ENCODE data around the gene IL1RN.
"Not testable (repeated sequence)": the region's sequence is repeated elsewhere in the genome, so short reads cannot be mapped to it uniquely, and the experiment has no call there.

Gene IL1RN, protein sequence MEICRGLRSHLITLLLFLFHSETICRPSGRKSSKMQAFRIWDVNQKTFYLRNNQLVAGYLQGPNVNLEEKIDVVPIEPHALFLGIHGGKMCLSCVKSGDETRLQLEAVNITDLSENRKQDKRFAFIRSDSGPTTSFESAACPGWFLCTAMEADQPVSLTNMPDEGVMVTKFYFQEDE

DNA sequence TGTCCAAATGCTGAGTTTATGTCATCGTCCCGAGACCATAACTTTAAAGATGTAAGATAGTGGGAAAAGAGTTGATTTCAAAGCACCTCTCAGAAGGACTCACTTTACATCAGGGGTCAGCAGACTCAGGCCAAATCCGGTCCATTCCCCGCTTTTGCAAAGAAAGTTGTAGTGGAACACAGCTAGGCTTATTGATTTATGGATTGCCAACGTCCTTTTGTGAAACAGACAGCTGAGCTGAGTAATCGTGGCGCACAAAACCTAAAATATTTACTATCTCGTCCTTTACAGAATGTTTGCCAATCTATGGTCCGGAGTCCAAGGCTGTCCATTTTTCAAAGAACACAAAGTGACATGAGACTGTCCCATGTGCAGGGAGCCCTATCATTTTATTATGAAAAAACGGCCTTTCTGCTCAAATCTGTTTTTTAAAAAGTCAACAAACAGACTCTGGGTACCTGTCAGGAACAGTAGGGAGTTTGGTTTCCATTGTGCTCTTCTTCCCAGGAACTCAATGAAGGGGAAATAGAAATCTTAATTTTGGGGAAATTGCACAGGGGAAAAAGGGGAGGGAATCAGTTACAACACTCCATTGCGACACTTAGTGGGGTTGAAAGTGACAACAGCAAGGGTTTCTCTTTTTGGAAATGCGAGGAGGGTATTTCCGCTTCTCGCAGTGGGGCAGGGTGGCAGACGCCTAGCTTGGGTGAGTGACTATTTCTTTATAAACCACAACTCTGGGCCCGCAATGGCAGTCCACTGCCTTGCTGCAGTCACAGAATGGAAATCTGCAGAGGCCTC is at the start of gene IL1RN:
Gene IL1RN (plus strand): TSS at position 754 of the 801 bp plus-strand sequence. CDS start 27 bp downstream, at position 781.
- no peak for DNase-seq

DNA sequence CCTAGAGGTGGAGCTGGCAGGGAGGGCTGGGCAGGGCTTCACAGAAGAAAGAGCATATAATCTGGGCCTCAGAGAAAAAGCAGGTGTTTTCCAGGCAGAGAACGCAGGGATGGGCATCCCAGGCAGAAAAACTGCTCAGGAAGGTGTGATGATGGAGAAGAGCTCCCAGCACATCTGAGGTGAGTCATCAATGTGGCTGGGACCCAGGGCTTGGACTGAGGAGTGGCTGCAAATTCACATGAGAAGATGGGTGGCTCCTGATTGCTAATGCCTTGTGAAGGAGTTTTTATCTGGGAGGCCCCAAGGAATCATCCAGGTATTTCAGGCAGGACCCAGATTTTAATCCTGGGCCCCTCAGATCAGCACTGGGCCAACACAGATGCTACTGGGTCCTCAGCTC is 49.5 kb upstream of the IL1RN start:
- DNase-seq = no peak

DNA sequence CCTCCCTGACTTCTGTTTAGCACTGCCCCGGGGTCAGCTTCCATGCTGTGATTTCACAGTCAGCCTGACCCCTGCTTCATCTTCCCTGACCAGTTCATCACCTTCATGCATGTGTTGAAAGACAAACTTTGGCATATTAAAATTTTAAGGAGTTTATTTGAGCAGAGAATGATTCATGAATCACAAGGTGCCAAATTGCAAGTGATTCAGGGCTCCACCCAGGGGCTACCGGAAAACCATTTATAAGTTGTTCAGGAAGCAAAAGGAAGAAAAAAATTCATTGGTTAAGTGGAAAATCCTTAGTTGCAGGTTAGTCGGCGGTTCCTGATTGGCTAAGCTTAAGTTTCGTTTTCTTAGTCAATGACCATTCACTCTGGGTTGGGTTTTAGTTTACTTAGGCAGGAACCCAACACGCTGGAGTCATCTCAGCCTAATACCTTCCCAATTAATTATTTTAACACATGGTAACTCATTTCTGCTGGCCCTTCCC is 49.0 kb upstream of the IL1RN start:
- no peak for DNase-seq

DNA sequence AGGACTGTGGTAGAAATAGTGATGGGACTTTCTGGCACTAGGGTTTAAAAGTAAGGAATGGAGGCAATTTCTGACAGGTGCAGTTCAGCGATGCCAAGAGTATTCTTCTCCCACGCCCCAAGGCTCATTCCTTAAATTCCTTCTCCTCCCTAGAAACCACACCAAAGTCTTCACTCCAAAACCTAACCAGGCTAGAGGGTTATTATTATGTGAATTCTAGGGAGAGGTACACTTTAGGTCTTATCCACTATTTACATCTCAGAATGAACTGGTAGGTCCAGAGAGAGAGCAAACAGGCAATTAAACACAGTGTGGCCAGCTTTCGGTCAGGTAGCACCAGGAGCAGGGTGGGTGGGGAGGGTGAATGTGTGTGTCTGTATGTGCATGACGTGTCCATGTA is 48.3 kb upstream of the IL1RN start:
- DNase-seq = no peak

DNA sequence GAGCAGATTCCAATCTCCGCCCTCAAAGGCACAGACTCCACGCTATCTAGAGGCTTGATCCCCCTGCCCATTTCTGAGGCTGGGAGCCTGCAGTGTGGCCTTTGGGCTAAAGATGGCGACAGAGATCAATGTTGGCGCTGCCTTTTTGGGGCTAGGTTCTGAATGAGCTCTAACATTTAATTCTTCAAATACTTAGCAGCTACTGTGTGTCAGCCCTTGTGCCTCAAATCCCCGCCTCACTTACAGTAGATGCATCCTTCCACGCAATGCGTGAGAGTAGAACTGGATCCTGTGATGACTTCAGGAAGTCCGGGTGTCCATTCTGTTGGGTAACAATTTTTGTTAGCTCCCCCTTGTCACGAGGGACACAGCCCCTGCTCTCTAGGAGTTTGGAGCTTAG is 47.3 kb upstream of the IL1RN start:
- peak; percentile 38 for DNase-seq

DNA sequence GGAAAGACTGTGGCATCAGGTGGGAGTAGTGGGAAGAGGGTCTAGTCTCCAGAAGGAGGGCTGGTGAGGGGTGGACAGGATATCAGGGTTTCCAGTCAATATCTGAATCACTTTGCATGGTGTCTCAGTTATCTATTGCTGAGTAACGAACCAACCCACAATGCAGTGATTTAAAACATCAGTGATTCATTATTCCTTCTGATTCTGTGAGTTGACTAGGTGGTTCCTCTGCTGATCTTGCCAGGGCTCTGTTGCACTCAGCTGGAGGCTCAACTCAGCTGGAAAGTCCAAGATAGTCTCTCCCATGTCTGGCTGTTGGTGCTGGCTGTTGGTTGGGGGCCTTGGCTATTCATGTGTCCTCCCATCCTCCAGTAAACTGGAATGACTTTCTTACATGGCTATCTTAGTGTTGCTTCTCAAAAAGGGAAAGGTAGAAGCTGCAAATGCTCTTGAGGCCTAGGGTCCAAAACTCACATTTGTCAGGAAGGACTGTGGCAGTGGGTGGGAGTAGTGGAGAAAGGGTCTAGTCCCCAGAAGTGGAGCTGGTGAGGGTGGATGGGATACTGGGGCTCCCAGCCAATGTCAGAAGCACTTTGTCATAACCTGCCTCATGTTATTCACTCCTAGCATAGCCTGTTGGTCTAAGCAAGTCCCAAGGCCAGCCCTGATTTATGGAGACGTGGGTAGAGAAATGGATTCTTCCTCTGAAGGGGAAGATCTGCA is 45.7 kb upstream of the IL1RN start:
- no peak for DNase-seq

DNA sequence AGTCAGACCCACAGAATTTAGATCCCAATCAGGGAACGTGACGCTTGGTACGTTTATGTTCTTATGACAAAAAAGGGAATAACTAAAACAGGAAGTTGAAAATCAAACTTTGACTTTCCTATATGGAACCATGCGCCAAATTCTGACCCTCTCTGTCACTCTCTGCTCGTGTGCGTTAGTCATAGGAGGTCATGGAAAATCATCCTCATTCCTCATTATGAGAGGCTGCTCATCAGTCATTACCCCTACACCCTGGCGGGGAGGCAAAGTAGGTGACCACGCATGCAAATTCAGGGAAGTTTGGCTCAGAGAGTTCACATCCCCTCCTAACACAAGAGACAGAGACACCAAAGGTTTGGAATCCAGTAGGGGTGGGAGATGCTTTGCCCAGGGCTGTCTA is 44.1 kb upstream of the IL1RN start:
- DNase-seq = no peak

DNA sequence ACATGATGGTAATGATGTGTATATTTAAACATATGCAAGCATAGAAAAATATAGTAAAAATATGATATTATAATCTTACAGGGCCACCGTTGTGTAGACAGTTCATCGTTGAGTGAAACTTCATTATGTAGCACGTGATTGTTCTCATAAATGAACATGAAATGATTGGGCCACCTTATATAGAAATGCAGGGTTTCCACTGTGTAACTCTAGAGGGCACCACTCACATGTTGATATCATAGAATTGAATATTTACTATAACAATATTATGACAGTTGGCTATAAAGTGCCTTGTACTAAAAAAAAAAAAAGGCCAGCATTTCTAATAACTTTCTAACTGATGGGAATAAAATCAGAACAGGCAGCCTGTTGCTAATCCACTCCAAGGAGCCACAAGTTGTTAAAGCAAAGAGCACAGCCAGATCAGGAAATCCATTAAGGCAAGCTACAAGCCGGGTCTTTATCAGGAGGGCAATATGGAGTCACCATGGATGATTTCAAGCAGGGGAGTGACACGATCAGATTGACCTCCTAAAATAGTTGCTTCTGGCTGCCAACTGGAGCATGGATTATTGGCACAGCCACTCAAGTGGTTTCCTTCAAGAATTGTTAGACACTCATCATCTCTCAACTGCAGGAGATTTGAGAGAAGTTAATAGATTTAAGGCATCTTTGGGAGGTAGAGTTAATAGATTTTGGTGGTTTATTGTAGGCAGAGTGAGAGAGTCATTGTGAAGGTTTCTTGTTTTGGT is 43.0 kb upstream of the IL1RN start:
- DNase-seq = peak; percentile 24

DNA sequence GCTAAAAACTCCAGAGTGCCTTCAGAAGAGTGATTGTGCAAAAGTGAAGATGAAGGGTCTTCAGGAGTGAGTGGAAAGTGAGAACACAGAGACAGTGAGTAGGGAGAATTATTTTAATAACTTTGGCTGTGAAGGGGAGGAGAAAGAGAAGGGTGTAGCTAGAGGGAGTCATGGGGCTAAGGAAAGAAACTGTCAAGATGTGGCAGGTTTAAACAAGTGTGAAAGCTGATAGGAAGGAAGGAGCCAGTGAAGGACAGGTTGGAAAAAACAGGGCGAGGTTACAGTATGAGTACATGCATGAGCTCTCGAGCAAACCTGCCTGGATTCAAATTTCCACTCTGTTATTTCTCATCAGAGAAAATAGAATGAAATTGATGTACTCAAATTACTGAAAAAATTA is 41.9 kb upstream of the IL1RN start:
- DNase-seq = no peak

DNA sequence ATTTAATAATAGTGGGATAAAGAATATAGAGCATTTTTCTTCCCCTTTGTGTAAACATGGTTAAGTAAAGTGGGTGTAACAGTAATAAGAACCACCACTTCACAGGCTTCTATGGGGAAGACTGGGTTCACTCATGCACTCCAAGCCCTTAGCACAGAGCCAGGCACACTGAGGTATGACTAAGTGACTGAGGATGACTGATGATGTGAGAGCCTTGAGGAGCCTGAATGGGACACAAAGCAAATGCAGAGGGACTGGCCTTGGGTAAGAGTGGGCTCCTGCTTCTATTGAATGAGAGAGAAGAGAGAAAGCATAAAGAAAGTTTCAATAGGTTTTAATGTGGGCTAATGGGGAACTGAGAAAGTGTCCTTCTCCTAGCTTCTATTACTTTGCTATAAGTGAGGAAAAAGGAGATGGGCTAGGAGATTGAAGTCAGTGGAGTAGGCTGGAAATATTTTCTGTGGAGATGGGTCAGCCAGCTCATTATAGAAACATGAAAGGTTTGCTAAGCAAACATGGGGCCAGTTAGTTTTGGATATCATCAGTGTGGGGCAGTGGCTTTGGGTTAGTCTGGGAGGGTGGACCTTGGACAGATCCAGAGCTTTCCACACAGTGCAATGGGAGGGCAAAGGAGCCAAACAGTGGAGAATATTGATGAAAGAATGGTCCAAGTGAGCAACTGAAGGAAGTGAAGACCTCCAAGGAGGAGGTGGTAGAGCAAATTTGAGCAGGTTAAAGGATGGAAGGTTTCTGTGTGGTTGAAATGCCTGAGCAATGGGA is 39.0 kb upstream of the IL1RN start:
- DNase-seq = no peak

DNA sequence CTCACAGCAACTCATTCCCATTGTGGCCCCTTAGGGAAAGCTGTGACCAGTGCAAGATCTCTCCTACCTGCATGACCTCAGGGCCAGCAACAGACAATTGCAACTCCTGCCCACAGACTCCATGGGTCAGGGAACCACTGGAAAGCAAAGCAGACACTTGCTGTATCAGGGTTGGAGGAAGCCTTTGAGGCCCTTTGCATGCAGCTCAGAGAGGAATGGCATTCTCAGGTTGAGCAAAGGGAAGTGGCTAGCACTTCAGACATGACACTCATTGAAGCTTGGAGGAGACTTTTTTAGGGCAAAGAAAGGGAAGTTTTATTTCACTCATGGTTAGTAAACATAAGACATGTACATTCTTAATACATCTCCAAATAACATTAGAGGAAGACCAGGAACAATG is 37.5 kb upstream of the IL1RN start:
- peak; percentile 6 for DNase-seq

DNA sequence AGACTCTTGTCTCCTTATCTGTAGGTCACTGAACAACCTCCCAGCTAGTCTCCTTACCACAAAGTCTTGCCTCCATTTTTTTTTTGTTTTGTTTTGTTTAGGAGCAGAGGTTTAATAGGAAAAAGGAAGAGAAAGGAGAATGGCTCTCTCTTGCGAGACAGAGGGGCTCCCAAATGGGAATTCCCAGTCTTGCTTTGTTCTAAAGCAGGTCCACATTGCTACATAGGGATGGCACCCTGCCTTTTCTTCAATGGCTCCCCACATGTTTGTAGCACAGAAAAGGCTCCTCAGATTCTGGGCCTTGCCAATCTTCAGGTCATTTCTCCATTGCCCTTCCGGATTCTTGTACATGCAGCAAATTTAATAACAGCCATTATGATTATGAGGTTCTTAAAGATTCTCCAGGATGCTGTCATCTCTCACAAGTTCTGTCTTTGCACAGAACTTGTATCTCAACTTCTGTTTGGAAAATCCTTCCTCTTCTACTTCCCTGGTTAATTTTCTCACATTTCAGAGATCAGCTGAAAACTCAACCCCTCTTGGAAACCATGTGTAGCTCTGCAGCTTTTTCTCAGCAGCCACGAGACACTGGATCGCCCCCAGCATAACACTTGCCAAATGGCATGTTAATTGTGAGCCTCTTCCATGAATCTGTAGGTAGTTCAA is 36.0 kb upstream of the IL1RN start:
- DNase-seq = no peak

DNA sequence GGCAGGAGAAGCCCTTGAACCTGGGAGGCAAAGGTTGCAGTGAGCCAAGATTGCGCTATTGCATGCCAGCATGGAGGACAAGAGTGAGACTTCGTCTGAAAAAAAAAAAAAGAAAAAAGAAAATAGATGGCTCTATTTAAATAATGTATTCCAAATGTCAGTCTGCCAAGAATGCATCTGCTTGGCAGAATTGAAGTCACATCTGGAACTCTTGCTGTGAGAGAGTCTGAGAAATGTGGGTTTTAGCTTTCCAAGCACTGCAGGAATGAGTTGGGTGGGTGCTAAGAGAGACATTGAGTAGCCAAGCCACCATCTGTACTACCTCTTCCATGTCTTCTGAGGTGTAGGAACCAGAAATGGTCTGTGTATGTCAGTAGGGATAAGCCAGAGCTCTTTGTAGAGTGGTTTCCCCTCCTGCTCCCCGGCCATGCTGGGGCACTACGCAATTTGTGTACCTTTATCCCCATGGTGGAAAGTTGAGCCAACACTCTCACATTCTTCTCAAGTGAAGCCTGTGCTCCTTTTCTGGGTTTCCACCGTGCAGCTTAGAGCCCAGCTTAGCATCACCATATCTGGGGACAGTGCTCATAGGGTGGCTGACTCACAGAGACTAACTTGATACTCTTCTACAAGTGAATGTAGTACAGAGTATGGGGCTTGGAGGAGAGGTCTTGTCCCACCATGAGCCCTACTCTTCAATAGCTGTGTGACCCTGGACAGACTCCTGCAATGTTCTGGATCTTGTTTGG is 34.4 kb upstream of the IL1RN start:
- no peak for DNase-seq

DNA sequence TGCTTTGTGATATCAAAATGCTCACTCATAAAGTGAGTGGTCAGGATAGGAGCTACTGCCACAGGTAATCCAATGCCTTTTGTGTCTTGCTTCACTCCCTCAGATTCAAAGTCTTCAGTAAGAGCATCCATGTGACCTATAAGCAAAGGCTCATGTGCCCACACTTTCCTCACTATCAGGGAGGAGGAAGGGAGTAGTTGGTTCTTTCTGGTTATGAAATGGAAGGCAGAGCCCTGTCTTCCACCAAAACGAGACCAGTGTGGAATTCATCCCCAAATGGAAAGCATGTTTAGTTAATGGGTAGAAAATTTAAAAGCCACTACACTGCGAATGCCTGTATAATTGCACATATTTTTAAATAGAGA is 33.8 kb upstream of the IL1RN start:
- no peak for DNase-seq

DNA sequence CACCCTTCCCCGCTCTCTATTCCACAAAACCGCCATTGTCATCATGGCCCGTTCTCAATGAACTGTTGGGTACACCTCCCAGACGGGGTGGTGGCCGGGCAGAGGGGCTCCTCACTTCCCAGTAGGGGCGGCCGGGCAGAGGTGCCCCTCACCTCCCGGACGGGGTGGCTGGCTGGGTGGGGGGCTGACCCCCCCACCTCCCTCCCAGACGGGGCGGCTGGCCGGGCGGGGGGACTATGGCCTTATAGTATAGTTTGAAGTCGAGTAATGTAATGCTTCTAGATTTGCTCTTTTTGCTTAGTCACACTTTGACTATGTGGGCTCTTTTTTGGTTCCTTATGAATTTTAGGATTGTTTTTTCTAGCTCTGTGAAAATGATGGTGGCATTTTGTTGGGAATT is 31.1 kb upstream of the IL1RN start:
- not testable (repeated sequence) for DNase-seq

DNA sequence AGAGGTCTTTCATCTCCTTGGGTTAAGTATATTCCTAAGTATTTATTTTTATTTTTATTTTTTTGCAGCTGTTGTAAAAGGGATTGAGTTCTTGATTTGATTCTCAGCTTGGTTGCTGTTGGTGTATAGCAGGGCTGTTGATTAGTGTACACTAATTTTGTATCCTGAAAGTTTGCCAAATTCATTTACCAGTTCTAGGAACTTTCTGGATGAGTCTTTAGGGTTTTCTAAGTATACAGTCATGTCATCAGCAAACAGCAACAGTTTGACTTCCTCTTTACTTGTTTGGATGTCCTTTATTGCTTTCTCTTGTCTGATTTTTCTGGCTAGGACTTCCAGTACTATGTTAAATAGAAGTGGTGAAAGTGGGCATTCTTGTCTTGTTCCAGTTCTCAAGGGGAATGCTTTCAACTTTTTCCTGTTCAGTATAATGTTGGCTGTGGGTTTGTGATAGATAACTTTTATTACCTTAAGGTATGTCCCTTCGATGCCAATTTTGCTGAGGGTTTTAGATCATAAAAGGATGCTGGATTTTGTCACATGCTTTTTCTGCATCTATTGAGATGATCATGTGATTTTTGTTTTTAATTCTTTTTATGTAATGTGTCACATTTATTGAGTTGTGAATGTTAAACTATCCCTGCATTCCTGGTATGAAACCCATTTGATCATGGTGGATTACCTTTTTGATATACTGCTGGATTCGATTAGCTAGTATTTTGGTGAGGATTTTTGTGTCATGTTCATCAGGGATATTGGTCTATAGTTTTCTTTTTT is 30.4 kb upstream of the IL1RN start:
- DNase-seq = not testable (repeated sequence)

DNA sequence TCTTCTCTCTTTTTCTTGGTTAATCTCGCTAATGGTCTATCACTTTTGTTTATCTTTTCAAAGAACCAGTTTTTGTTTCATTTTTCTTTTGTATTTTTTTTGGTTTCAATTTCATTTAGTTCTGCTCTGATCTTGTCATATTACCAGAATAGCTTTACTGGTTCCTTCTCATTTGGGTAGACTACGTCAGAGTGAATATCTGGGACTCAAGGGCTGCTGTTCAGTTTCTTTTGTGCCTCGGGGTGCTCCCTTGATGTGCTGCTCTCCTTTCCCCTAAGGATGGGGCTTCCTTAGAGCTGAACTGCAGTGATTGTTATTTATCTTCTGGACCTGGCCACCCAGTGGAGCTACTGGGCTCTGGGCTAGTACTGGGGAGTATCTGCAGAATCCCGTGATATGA is 29.4 kb upstream of the IL1RN start:
- no peak for DNase-seq

DNA sequence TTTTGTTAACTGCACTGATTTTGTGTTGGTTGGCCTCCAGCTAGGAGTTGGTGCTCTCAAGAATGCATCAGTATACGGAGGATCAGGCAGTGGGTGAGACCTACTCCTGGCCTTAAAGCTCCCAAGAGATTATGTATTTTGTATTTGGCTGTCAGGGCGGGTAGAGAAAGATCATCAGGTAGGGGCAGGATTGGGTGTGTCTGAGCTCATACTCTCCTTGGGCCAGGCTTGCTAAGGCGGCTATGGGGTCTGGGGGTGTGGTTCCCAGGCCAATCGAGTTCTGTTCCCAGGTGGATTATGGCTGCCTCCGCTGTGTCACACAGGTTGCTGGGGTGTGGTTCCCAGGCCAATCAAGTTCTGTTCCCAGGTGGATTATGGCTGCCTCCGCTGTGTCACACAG is 28.9 kb upstream of the IL1RN start:
- no peak for DNase-seq

DNA sequence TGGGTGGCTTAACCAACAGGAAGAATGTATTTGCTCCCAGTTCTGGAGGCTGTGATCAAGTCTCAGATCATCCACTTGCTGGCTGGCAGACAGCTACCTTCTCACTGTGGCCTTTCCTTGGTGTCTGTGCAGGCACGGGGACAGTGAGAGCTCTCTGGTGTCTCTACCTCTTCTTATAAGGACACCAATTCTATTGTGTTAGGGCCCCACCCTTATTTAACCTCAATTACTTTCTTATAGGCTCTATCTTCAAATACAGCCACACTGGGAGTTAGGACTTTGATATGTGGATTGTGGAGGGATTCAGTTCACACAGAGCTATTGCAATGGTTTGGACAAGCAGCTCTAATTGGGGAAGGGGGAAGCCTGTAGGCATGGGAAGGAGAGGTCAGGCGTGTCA is 25.3 kb upstream of the IL1RN start:
- no peak for DNase-seq

DNA sequence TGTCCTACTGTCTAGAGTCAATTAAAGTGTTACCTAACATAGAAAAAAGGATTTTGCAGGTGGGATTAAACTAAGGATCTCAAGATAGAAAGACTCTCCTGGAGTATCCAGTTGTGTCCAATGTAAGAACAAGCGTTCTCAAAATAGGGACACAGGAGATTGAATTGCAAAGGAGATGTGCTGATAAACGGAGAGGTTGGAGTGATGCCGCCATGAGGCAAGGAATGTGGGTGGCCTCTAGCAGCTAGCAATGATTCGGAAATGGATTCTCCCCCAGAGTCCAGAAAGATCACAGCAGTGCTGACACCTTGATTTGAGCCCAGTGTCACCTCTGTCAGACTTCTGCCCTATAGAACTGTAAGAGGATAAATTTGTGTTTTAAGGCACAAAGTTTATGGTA is 24.1 kb upstream of the IL1RN start:
- no peak for DNase-seq

Measured in KG1 (cell line).